IPS DF 6.9 (cell line): Measurements from ENCODE around the gene PARM1.

Experiments
- DNase-seq: peaks from one replicate; pipeline ENCODE4 v3.0.0-alpha.2; 2013; ENCODE audit warnings: low read depth, low spot score
- H3K27ac ChIP-seq: one replicate; pipeline ENCODE4 v1.5.1; 2013; ENCODE audit warnings: low read length, control low read depth
- H3K27me3 ChIP-seq: 2 replicates; pipeline ENCODE4 v1.6.1; 2013; ENCODE audit warnings: mild to moderate bottlenecking, low read length; ENCODE audit not compliant: control insufficient read depth, insufficient read depth
- H3K36me3 ChIP-seq: 2 replicates; pipeline ENCODE4 v1.6.1; 2013; ENCODE audit warnings: low read length; ENCODE audit not compliant: control insufficient read depth, insufficient read depth
- H3K4me1 ChIP-seq: 2 replicates; pipeline ENCODE4 v1.6.1; 2013; ENCODE audit warnings: low read length; ENCODE audit not compliant: control insufficient read depth, insufficient read depth
- H3K4me3 ChIP-seq: 2 replicates; pipeline ENCODE4 v1.5.1; 2013; ENCODE audit warnings: mild to moderate bottlenecking, low read length
- H3K9me3 ChIP-seq: 2 replicates; pipeline ENCODE4 v1.6.1; 2013; ENCODE audit warnings: low read length, inconsistent platforms; ENCODE audit not compliant: control insufficient read depth, insufficient read depth
- WGBS: extraction: QIAGEN DNeasy Blood & Tissue Kit; methylation state at CpG from one replicate; pipeline ENCODE4 v1.1.7; 2013; ENCODE audit warnings: mixed read lengths, missing lambda C conversion rate; ENCODE audit not compliant: insufficient read length, insufficient coverage; 5-methylcytosine and 5-hydroxymethylcytosine counted together

PARM1 gene

DNA sequence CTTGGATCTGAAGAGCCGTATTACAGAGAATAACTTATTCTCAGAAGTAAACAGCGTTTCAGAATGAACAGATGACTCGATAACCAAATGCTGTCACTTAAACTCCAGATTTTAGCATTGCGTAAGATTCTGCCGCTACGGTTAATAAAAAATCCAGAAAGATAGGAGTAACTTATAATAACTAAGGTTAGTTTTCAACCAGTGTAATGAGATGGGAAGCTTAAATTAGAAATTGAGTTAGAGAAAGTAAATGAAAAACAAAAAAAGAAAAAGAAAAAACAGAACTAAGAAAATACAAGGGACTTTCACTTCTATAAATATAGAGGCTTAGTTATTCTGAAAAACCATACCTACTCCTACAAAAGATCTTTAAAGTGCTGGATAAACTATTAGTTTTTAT, 13.1 kb upstream of the PARM1 start:
- no peaks in the 10 kb centered on the region for H3K4me1 ChIP-seq
- no peak overlapping the region for H3K4me3 ChIP-seq
- H3K9me3 ChIP-seq = no peaks in the 10 kb centered on the region
- no peaks in the 10 kb centered on the region for H3K36me3 ChIP-seq
- no peaks in the 10 kb centered on the region for H3K27me3 ChIP-seq
- no peak overlapping the region for H3K27ac ChIP-seq
- WGBS = no CpG with 5 or more reads among the region's 6 CpGs
- no peak for DNase-seq

DNA sequence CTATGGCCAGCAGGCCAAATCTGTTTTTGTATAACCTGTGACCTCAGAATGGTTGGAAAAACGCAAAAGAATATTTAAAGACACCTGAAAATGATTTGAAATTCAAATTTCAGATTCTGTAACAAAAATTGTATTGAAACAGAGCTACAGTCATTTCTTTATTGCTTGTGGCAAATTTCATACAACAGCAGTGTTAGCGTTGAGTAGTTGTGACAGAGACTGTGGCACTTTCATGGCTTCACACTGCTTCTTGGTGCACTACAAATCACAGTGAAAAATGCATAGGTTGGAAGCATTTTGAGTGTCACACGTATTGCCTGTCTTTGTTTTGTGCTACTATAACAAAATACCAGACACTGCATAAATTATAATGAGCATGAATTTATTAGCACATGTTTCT, 12.2 kb upstream of the PARM1 start:
- DNase-seq = no peak
- H3K9me3 ChIP-seq = no peaks in the 10 kb centered on the region
- H3K4me3 ChIP-seq = no peak overlapping the region
- WGBS = no CpG with 5 or more reads among the region's 3 CpGs
- no peaks in the 10 kb centered on the region for H3K27me3 ChIP-seq
- H3K4me1 ChIP-seq = 0 out of 2 replicates have a peak, but pooled peaks cover under 1% of the 10 kb centered on the region
- no peaks in the 10 kb centered on the region for H3K36me3 ChIP-seq
- H3K27ac ChIP-seq = no peak overlapping the region

DNA sequence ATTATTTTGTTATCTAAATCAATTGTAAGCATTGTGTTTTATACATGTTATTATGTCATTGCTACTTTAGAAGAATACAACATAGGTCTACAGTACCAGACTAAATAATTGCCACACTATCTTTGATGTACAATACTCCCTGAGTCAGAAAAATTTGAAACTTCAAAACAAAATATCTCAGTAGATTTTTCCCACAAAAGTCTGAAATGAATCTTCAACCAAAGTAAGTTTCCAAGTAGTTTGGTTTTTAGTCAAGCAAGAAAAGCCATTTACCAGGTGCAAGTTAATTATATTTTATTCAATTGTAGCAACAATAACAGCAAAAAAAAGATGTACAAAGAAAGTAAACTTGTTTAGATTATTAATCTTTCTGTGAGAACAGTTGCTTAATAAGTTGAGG, 11.4 kb upstream of the PARM1 start:
- H3K4me3 ChIP-seq = no peak overlapping the region
- H3K4me1 ChIP-seq = 0 out of 2 replicates have a peak, but pooled peaks cover 2% of the 10 kb centered on the region
- no peaks in the 10 kb centered on the region for H3K36me3 ChIP-seq
- no peak overlapping the region for H3K27ac ChIP-seq
- DNase-seq = no peak
- no peaks in the 10 kb centered on the region for H3K27me3 ChIP-seq
- H3K9me3 ChIP-seq = no peaks in the 10 kb centered on the region

DNA sequence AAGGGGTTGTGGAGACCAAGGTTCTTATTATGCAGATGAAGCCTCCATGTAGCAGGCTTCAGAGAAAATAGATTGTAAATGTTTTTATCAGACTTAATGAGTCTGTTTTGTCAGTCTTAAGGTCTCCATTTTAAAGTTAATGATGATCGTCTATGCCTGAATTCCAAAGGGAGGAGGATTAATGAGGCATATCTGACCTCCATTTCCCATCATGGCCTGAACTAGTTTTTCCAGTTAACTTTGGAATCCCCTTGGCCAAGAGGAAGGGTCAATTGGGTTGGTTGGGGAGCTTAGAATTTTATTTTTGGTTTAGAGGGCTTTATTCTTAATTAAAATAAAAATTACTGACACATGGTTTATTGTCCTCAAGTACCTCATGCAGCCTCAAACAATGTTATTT, 6.9 kb upstream of the PARM1 start:
- no peaks in the 10 kb centered on the region for H3K27me3 ChIP-seq
- H3K27ac ChIP-seq = no peak overlapping the region
- H3K36me3 ChIP-seq = no peaks in the 10 kb centered on the region
- H3K9me3 ChIP-seq = no peaks in the 10 kb centered on the region
- WGBS = no CpG with 5 or more reads among the region's 1 CpG
- H3K4me3 ChIP-seq = no peak overlapping the region
- 0 out of 2 replicates have a peak, but pooled peaks cover 2% of the 10 kb centered on the region for H3K4me1 ChIP-seq
- DNase-seq = no peak

DNA sequence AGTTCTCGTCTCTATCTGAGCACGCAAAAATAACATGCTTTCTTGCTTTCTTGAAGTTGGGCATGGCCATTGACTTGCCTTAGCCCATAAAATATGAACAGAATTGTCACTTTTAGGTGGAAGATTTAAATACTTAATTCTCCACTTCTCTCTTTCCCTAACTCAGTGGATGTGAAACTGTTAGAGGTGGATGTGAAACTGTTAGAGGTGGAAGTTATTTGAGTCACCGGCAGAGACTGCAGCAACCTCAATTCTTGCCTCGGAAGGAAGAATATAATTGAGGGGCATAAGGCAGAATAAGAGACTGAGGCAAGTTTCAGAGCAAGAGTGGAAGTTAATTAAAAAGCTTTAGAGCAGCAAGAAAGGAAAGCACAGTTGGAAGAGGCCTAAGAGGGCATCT, 2.8 kb upstream of the PARM1 start:
- H3K4me3 ChIP-seq = no peak overlapping the region
- H3K4me1 ChIP-seq = peaks cover 4% of the 10 kb centered on the region
- H3K9me3 ChIP-seq = no peaks in the 10 kb centered on the region
- WGBS = no CpG with 5 or more reads among the region's 4 CpGs
- H3K36me3 ChIP-seq = no peaks in the 10 kb centered on the region
- no peak overlapping the region for H3K27ac ChIP-seq
- no peak for DNase-seq
- peaks cover 17% of the 10 kb centered on the region for H3K27me3 ChIP-seq

DNA sequence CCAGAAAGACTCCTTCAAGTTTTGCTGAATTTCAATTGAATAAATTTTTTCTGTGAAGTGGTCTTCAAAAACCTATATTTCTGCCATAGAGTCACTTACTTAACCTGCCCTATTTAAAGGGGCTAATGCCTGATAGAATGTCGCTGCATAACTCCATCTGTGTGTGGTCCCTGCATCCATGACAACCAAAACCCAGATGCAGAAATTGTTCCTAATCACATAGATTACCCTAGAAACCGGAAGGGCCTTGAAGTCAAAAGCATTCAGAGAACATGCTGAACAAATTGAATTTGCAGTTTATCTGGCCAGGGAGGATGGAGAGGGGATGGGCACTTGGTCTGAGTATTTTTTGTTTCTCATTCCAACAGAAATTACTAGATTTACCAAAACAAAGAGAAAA, 1.5 kb upstream of the PARM1 start:
- Histone ChIP-seq H3K36me3 (no peaks in the 10 kb centered on the region), H3K9me3 (no peaks in the 10 kb centered on the region), H3K4me1 (peaks cover 2% of the 10 kb centered on the region), H3K27me3 (peaks cover 17% of the 10 kb centered on the region), H3K4me3 (no peak overlapping the region), H3K27ac (no peak overlapping the region)
- no peak for DNase-seq
- WGBS = no CpG with 5 or more reads among the region's 2 CpGs

DNA sequence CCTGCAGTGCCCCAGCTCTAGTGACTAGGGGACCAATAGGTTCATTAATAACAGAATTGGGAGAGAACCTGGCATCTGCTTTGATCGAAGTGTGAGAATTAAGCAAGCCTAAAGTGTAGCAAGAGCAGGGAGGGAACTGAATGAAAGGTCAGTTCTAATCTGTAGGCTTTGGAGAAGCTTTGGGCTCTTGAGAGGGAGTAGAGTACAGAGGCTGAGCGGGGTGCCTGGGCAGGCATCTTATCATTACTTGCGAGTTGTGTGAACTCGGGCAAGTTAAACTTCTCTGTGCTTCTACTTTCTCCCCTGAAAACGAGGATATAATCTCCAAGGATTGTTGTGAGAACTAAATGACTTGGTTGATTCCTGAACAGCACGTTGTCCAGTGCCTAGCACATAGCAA, 906 bp upstream of the PARM1 start:
- DNase-seq = no peak
- Histone ChIP-seq H3K27ac (no peak overlapping the region), H3K4me1 (peaks cover 2% of the 10 kb centered on the region), H3K9me3 (no peaks in the 10 kb centered on the region), H3K4me3 (no peak overlapping the region), H3K27me3 (peaks cover 17% of the 10 kb centered on the region), H3K36me3 (no peaks in the 10 kb centered on the region)
- no CpG with 5 or more reads among the region's 6 CpGs for WGBS

DNA sequence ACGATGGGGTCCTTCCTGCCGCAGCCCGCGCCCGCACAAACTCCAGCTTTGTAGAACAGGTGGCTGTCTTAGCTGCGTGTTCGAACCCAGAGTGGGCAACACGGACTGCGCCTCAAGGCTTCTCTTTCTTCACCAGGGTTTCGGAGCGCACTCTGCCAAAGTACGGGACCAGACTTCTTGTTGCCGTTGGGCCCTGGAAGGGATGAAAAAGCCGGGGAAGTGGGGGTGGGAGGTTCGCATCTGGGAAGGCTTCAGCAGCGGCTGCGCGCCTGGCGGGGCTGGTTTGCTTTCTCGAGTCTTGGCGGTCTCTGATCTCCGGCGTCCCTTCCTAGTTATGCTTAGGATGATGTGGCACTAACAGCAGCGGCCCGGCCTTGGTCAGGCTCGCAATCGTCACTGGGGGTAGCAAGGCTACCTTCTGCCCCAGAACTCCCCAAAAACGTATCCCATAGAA, 673 bp downstream of the PARM1 start:
- no CpG with 5 or more reads among the region's 28 CpGs for WGBS

DNA sequence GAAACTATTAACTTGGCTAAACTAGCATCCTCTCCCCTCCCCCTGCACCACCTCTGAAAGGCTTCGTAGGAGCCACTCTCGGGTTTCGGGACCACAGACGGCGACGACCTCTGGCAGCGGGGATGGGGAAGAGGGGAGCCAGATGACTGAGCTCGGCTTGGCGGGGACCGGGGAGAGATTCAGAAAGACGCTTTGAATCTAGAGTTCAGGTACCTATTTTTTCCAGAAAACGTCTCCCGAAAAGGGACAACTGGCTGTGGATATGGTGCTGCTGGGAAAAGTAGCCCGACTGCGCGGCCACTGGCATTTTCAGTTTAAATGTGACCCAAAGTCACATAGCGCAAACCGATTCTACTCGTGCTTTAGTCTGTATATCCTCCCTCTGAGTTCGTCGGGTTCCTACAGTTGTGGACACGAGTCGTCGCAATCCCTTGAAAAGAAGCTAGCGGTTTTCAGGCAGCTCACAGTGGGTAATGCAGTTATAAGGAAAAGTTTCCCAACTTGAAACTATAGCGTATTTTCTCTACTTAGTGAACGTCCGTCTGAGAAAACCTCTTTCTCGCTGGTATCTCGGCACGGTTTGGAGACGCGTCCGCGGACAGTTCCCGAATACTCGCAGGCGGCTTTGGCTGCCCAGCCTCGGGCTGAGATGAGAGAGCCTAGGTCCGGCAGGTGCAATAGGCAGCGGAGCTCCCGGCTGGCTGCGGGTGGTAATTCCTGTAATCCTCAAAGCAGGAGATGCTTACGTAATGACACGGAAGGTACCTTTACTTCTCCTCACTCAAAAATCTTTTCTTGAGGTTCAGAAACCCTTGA, 1.3 kb downstream of the PARM1 start:
- Histone ChIP-seq H3K27ac (no peak overlapping the region), H3K4me1 (peaks cover 2% of the 10 kb centered on the region), H3K4me3 (peak overlapping the region; percentile 48; the same call in 1 of the 2 replicates), H3K9me3 (no peaks in the 10 kb centered on the region), H3K36me3 (no peaks in the 10 kb centered on the region), H3K27me3 (peaks cover 17% of the 10 kb centered on the region)
- no CpG with 5 or more reads among the region's 45 CpGs for WGBS
- DNase-seq = no peak

More for the DNA sequence above, 673 bp downstream of the PARM1 start:
- Histone ChIP-seq H3K4me1 (peaks cover 2% of the 10 kb centered on the region), H3K27me3 (peaks cover 17% of the 10 kb centered on the region), H3K36me3 (no peaks in the 10 kb centered on the region), H3K9me3 (no peaks in the 10 kb centered on the region), H3K27ac (no peak overlapping the region), H3K4me3 (peak overlapping the region; percentile 48; the same call in 1 of the 2 replicates)
- DNase-seq = no peak

DNA sequence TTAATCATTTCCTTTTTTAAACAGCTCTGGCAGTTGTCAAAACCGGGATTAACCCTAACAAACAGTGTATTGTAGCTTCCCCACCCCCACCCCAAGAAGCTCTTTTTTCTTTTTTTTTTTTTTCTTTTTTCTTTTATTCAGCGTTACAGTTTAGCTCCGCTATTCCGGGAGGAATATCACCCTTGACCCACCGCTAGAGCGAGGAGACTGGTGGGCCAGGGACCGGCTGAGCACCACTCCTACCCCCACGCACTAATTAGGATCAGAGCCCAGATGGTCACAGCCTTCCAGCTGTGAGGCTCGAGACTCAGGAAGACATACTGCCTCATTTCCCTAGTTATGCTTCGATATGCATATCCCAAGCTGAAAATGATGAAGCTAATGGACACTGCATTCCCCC, 2.0 kb downstream of the PARM1 start:
- WGBS = no CpG with 5 or more reads among the region's 10 CpGs
- H3K9me3 ChIP-seq = no peaks in the 10 kb centered on the region
- H3K27me3 ChIP-seq = peaks cover 17% of the 10 kb centered on the region
- H3K4me1 ChIP-seq = peaks cover 2% of the 10 kb centered on the region
- no peak overlapping the region for H3K4me3 ChIP-seq
- no peak for DNase-seq
- H3K27ac ChIP-seq = no peak overlapping the region
- H3K36me3 ChIP-seq = no peaks in the 10 kb centered on the region

DNA sequence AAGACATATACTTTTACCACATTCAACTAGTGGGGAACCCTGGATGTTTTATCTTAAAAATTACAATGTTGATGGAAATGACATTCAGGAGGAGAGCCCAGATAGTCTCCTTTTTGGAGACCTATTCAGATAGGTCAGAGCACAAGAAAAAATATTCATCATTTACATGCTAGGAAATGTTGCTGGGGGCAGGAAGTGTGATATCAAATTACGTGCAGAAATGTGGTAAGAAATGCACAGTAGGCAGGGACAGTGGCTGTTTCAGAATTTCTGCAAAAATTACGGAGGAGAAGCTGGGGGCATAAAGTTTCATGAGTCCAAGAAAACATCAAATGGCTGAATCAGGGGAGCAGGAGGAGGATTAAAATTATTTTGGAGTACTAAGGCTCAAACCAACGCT, 8.2 kb downstream of the PARM1 start:
- Histone ChIP-seq H3K4me3 (no peak overlapping the region), H3K36me3 (no peaks in the 10 kb centered on the region), H3K27me3 (no peaks in the 10 kb centered on the region), H3K4me1 (peaks cover 1% of the 10 kb centered on the region; the same call in 1 of the 2 replicates), H3K27ac (no peak overlapping the region), H3K9me3 (no peaks in the 10 kb centered on the region)
- no peak for DNase-seq
- WGBS = no CpG with 5 or more reads among the region's 3 CpGs
